ENCODE measurements around the gene AP4S1. TPM values are rescaled to one million over a fixed set of nuclear protein-coding genes. Genes with fewer than 3 reads are reported as not detected.

The AP4S1 gene
- total RNA-seq, 1 donor from 2014 or later, result 6.3 TPM

- no peak for DNase-seq (ENCODE audit: extremely low spot score, unreplicated experiment)
- peaks cover 9% of the 10 kb centered on the region for H3K36me3 Mint-ChIP-seq (ENCODE audit: unreplicated experiment)
- H3K27me3 Mint-ChIP-seq (ENCODE audit: unreplicated experiment), result no peaks in the 10 kb centered on the region
- no peaks in the 10 kb centered on the region for H3K9me3 Mint-ChIP-seq (ENCODE audit: unreplicated experiment)
- no peak overlapping the region for H3K4me3 Mint-ChIP-seq (ENCODE audit: unreplicated experiment)
- H3K27ac Mint-ChIP-seq (ENCODE audit: unreplicated experiment), result no peak overlapping the region
- peaks cover 10% of the 10 kb centered on the region for H3K4me1 Mint-ChIP-seq (ENCODE audit: unreplicated experiment)
- no peak for TF ChIP-seq CTCF (IDR thresholded peaks at IDR 0.05)
These were observed 18.7 kb upstream of the AP4S1 start for GRCh38 chr14:31006703-31007102.

GRCh38 chr14:31009836-31010574 lies 15.4 kb upstream of the AP4S1 start:
- H3K4me3 Mint-ChIP-seq (ENCODE audit: unreplicated experiment), result no peak overlapping the region
- TF ChIP-seq CTCF (IDR thresholded peaks at IDR 0.05), result no peak
- H3K36me3 Mint-ChIP-seq (ENCODE audit: unreplicated experiment), result peaks cover 5% of the 10 kb centered on the region
- no peaks in the 10 kb centered on the region for H3K27me3 Mint-ChIP-seq (ENCODE audit: unreplicated experiment)
- no peak overlapping the region for H3K27ac Mint-ChIP-seq (ENCODE audit: unreplicated experiment)
- no peak for DNase-seq (ENCODE audit: extremely low spot score, unreplicated experiment)
- H3K4me1 Mint-ChIP-seq (ENCODE audit: unreplicated experiment), result peaks cover 8% of the 10 kb centered on the region
- H3K9me3 Mint-ChIP-seq (ENCODE audit: unreplicated experiment), result no peaks in the 10 kb centered on the region

DNA sequence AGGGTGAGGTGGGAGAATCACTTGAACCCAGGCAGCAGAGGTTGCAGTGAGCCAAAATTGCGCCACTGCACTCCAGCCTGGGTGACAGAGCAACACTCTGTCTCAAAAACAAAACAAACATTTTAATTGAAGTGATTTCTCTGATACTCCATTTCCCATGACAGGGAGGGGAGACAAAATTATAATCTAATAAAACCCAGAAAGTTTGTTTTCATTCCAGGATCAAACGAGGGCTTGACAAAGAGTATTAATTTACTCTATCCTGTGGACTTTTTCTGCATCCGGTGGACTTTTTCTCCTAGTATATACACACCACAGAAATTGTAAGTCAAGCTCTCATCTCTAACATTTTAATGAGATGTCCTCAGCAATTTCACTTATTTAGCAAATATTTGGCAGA lies 14.5 kb upstream of the AP4S1 start:
- Mint-ChIP-seq H3K9me3 (ENCODE audit: unreplicated experiment) (no peaks in the 10 kb centered on the region), H3K27ac (ENCODE audit: unreplicated experiment) (no peak overlapping the region), H3K36me3 (ENCODE audit: unreplicated experiment) (peaks cover 5% of the 10 kb centered on the region), H3K27me3 (ENCODE audit: unreplicated experiment) (no peaks in the 10 kb centered on the region), H3K4me3 (ENCODE audit: unreplicated experiment) (no peak overlapping the region), H3K4me1 (ENCODE audit: unreplicated experiment) (peaks cover 5% of the 10 kb centered on the region)
- DNase-seq (ENCODE audit: extremely low spot score, unreplicated experiment), result no peak
- TF ChIP-seq CTCF (IDR thresholded peaks at IDR 0.05), result no peak

- H3K27me3 Mint-ChIP-seq (ENCODE audit: unreplicated experiment), result no peaks in the 10 kb centered on the region
- peaks cover 5% of the 10 kb centered on the region for H3K36me3 Mint-ChIP-seq (ENCODE audit: unreplicated experiment)
- no peaks in the 10 kb centered on the region for H3K9me3 Mint-ChIP-seq (ENCODE audit: unreplicated experiment)
- peaks cover 2% of the 10 kb centered on the region for H3K4me1 Mint-ChIP-seq (ENCODE audit: unreplicated experiment)
- no peak for TF ChIP-seq CTCF (IDR thresholded peaks at IDR 0.05)
- no peak overlapping the region for H3K4me3 Mint-ChIP-seq (ENCODE audit: unreplicated experiment)
- H3K27ac Mint-ChIP-seq (ENCODE audit: unreplicated experiment), result no peak overlapping the region
- no peak for DNase-seq (ENCODE audit: extremely low spot score, unreplicated experiment)
These were observed 11.6 kb upstream of the AP4S1 start for GRCh38 chr14:31013841-31014240.

DNA sequence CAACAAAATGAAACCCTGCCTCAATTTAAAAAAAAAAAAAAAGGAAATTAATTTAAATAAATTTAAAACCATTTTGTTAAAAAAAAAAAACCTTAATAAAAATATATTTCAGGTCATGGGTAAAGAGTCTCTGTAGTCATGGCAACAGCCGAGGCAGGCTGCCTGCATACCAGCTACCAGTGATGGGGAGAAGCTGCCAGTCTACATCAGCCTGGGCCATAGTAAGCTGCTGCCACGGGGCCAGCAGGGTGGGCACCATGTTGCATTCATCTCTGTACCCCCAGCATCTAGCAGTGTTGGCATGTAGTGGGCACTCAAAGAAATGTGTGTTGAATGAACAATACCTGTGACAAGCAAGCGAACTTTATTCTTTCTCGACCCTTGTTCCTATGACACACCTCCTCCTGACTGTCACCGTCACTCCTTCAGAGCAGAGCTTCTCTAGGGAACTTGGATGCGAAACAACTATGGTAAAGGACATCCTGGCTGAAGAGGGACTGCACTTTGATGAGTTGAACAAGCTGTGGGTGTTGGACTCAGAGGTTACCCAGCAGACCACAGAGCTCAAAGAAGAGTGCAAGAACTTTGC lies 7.3 kb upstream of the AP4S1 start:
- no peak overlapping the region for H3K4me3 Mint-ChIP-seq (ENCODE audit: unreplicated experiment)
- peaks cover 17% of the 10 kb centered on the region for H3K4me1 Mint-ChIP-seq (ENCODE audit: unreplicated experiment)
- no peaks in the 10 kb centered on the region for H3K27me3 Mint-ChIP-seq (ENCODE audit: unreplicated experiment)
- H3K36me3 Mint-ChIP-seq (ENCODE audit: unreplicated experiment), result peaks cover 10% of the 10 kb centered on the region
- H3K27ac Mint-ChIP-seq (ENCODE audit: unreplicated experiment), result no peak overlapping the region
- TF ChIP-seq CTCF (IDR thresholded peaks at IDR 0.05), result no peak
- no peaks in the 10 kb centered on the region for H3K9me3 Mint-ChIP-seq (ENCODE audit: unreplicated experiment)
- DNase-seq (ENCODE audit: extremely low spot score, unreplicated experiment), result no peak
